GM12878 (cell line): ENCODE measurements around the gene NHERF1. TPM values are rescaled to one million over a fixed set of nuclear protein-coding genes. Genes with fewer than 3 reads are reported as not detected.

Experiments
- ATAC-seq: fragments of 200-7000 bp; cut with Tn5 transposase; 3 replicates; pipeline ENCODE4 v1.9.1; 2020; ENCODE audit warnings: mild to moderate bottlenecking, moderate library complexity
- BruUV-seq: library from RNA; stranded (reverse); fragments of 400-500 nt; replicated peaks from 2 replicates; lab custom pipeline; 2021; lab: Mats Ljungman, UMichigan
- CTCF ChIA-PET: fragments of 300-600 bp; sonication (Branson Sonifier 250); formaldehyde crosslinking; extraction: SDS; loops from one replicate; lab custom pipeline; 2021; ENCODE audit warnings: inconsistent platforms; lab: Yijun Ruan, JAX
- POLR2A ChIA-PET: fragments of 350-600 bp; formaldehyde crosslinking; extraction: SDS; loops from one replicate; lab custom pipeline; 2021; ENCODE audit warnings: inconsistent platforms; lab: Charles Lee
- RAD21 ChIA-PET: fragments of 300-600 bp; sonication (Branson Sonifier 250); formaldehyde crosslinking; loops from one replicate; lab custom pipeline; 2023; ENCODE audit warnings: antibody characterized with exemption; ENCODE audit not compliant: unreplicated experiment; lab: Charles Lee
- SMC1A ChIA-PET: fragments of 300-600 bp; sonication (Branson Sonifier 250); formaldehyde crosslinking; loops from one replicate; lab custom pipeline; 2023; ENCODE audit not compliant: unreplicated experiment, uncharacterized antibody; lab: Charles Lee
- DNase-seq: peaks from one replicate; pipeline ENCODE4 v3.0.0-alpha.2; 2011; ENCODE audit warnings: low read depth, low spot score
- FAIRE-seq: peaks from 3 replicates; lab custom pipeline; 2011; peaks lifted over from hg19 to GRCh38; lab: Jason Lieb, UNC
- H2AFZ ChIP-seq: 2 replicates; pipeline ENCODE4 v1.6.0; 2011; ENCODE audit warnings: low read depth, low read length, control low read depth; ENCODE audit not compliant: control insufficient read depth
- H3K27ac ChIP-seq: 2 replicates; pipeline ENCODE4 v1.5.1; 2011; ENCODE audit warnings: control low read depth; ENCODE audit not compliant: control insufficient read depth, insufficient read depth
- H3K27me3 ChIP-seq, 2 experiments: replicated peaks in 1 of 2; 2 replicates each; pipeline versions ENCODE4 v1.6.0 to v1.6.1; 2011; ENCODE audit warnings: low read length in 1 of 2; ENCODE audit not compliant: control insufficient read depth in 2 of 2, insufficient read depth in 2 of 2
- H3K36me3 ChIP-seq, 2 experiments: 2 replicates each; pipeline ENCODE4 v1.5.1; 2011; ENCODE audit warnings: low read length in 1 of 2; ENCODE audit not compliant: control insufficient read depth in 2 of 2, insufficient read depth in 2 of 2
- H3K4me1 ChIP-seq: 2 replicates; pipeline ENCODE4 v1.6.1; 2011; ENCODE audit warnings: mild to moderate bottlenecking, low read length, moderate library complexity, mixed read lengths; ENCODE audit not compliant: control insufficient read depth, insufficient read depth
- H3K4me2 ChIP-seq: 2 replicates; pipeline ENCODE4 v1.6.0; 2011; ENCODE audit warnings: control low read depth; ENCODE audit not compliant: control insufficient read depth, insufficient read depth
- H3K4me3 ChIP-seq: fragments of 200-600 bp; sonication (generic); 2 replicates; pipeline ENCODE4 v1.5.1; 2016
- H3K79me2 ChIP-seq: 2 replicates; pipeline ENCODE4 v1.6.0; 2011; ENCODE audit warnings: low read length; ENCODE audit not compliant: control insufficient read depth, insufficient read depth
- H3K9ac ChIP-seq: 2 replicates; pipeline ENCODE4 v1.8.0; 2011; ENCODE audit warnings: low read length, control low read depth, mixed read lengths; ENCODE audit not compliant: control insufficient read depth, insufficient read depth
- H3K9me3 ChIP-seq: replicated peaks from 3 replicates; pipeline ENCODE4 v1.5.1; 2011; ENCODE audit warnings: mild to moderate bottlenecking, low read length; ENCODE audit not compliant: control insufficient read depth, insufficient read depth
- H4K20me1 ChIP-seq: 2 replicates; pipeline ENCODE4 v1.6.0; 2011; ENCODE audit not compliant: control insufficient read depth, insufficient read depth
- HDGF ChIP-seq: fragments of 450-650 bp; IDR thresholded peaks from 2 replicates; pipeline ENCODE4 v1.6.1; 2016; ENCODE audit warnings: antibody characterized with exemption
- KDM1A ChIP-seq: fragments of 200-600 bp; sonication (generic); IDR thresholded peaks from 2 replicates; pipeline ENCODE4 v1.6.1; 2016; ENCODE audit warnings: borderline replicate concordance
- LARP7 ChIP-seq: fragments of 450-650 bp; IDR thresholded peaks from 2 replicates; pipeline ENCODE4 v1.6.1; 2017; ENCODE audit warnings: mild to moderate bottlenecking
- MTA3 ChIP-seq: IDR thresholded peaks from 2 replicates; pipeline ENCODE4 v1.6.1; 2012; ENCODE audit warnings: low read length, inconsistent platforms, borderline replicate concordance
- NFIC ChIP-seq: IDR thresholded peaks from 2 replicates; pipeline ENCODE4 v1.6.1; 2012; ENCODE audit warnings: low read depth, mild to moderate bottlenecking, inconsistent platforms, low read length, moderate library complexity
- NRF1 ChIP-seq: conservative IDR thresholded peaks from 2 replicates; pipeline ENCODE4 v1.6.1; 2011; ENCODE audit warnings: mild to moderate bottlenecking, low read depth, low read length, improper control_type of control experiment
- RELB ChIP-seq: fragments of 450-650 bp; IDR thresholded peaks from 2 replicates; pipeline ENCODE4 v1.6.1; 2017; ENCODE audit warnings: low read depth, mild to moderate bottlenecking, moderate library complexity
- SIN3A ChIP-seq: IDR thresholded peaks from 2 replicates; pipeline ENCODE4 v1.6.1; 2012; ENCODE audit warnings: low read depth, low read length, improper control_type of control experiment
- SUPT20H ChIP-seq: IDR thresholded peaks from 2 replicates; pipeline ENCODE4 v1.6.1; 2011; ENCODE audit warnings: low read depth, mild to moderate bottlenecking, low read length, moderate library complexity, borderline replicate concordance; ENCODE audit not compliant: control insufficient read depth
- TARDBP ChIP-seq: IDR thresholded peaks from 2 replicates; pipeline ENCODE4 v1.6.1; 2016; ENCODE audit warnings: borderline replicate concordance
- TCF12 ChIP-seq: IDR thresholded peaks from 2 replicates; pipeline ENCODE4 v1.6.1; 2011; ENCODE audit warnings: low read depth, mild to moderate bottlenecking, low read length
- ZNF274 ChIP-seq: IDR thresholded peaks from one replicate; pipeline ENCODE4 v1.8.0; 2011; ENCODE audit not compliant: insufficient read length, insufficient read depth
- WGBS: methylation state at CpG from one replicate; pipeline ENCODE4 v1.1.6; 2016; ENCODE audit warnings: low lambda C conversion rate; ENCODE audit not compliant: insufficient replicate concordance, insufficient coverage; ENCODE audit errors: missing lambda C conversion rate; 5-methylcytosine and 5-hydroxymethylcytosine counted together
- in situ Hi-C: fragments of 300-500 bp; cut with MboI; formaldehyde crosslinking; loops from 9 replicates; pipeline ENCODE4 v1.14.3; 2018; ENCODE audit warnings: mixed read lengths
- intact Hi-C: fragments of 100-400 bp; cut with micrococcal nuclease; formaldehyde crosslinking; loops from one replicate; pipeline ENCODE4 v1.14.2; 2022; ENCODE audit not compliant: unreplicated experiment
- polyA plus RNA-seq, 11 experiments: library from polyadenylated mRNA; depleted of rRNA in 4 of 11; unstranded in 6 of 11; stranded (reverse) in 5 of 11; fragments of >200 nt; fragmentation: Nextera tagmentation in 4 of 11; fragmentation: Illumina TruSeq in 1 of 11; extraction: Ambion mirVana in 4 of 11; extraction: Trizol in 1 of 11; gene quantifications; 1 replicate in 1 of 11; 2 replicates in 10 of 11; pipeline versions ENCODE4 v1.2.1 to v1.2.3, GENCODE V29; 2011 to 2016; ENCODE audit warnings: inconsistent platforms in 2 of 11, missing spikeins in 2 of 11, low read depth in 1 of 11
- total RNA-seq, 4 experiments: library from RNA; depleted of rRNA in 3 of 4; stranded (reverse); fragments of >200 nt in 3 of 4; fragmentation: Illumina TruSeq in 1 of 4; extraction: Trizol in 1 of 4; gene quantifications; 2 replicates each; pipeline versions ENCODE4 v1.2.1 to v1.2.3, GENCODE V29; 2013 to 2021
- TF ChIP-seq, protein P1 (sequence below): fragments of 450-650 bp; IDR thresholded peaks from 2 replicates; pipeline ENCODE4 v1.6.1; 2018; ENCODE audit warnings: mild to moderate bottlenecking, low read depth, moderate library complexity; ENCODE audit not compliant: partially characterized antibody

The NHERF1 gene
- total and polyA plus RNA-seq, 10 of the 15 experiments (the other 5 are each of a cell fraction or from before 2014, with no cell fraction given), result 13.4 to 61.6 (median 39.0) TPM

DNA sequence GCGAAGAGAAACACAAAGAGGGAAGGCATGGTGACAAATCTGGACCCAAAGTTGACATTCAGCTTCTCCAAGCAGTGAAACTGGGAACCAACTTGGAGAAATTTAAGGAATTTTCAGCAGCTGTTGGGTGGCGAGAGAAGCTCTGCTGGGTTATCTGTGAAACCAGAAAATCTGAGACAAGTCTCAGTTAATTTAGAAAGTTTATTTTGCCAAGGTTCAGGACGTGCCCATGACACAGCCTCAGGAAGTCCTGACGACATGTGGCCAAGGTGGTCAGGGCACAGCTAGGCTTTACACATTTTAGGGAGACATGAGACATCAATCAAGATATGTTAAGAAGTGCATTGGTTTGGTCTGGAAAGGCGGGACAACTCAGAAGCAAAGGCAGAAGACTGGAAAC is 24.5 kb upstream of the NHERF1 start:
- FAIRE-seq, result no peak
- in situ Hi-C loops, result no loop called here

GRCh38 chr17:74725111-74725510 is 23.3 kb upstream of the NHERF1 start:
- Histone ChIP-seq H3K4me3 (no peak overlapping the region), H3K27me3 (0 out of 4 replicates have a peak, but pooled peaks cover 0 to 2% of the 10 kb centered on the region in 2 experiments), H2AFZ (no peak overlapping the region), H3K4me2 (no peak overlapping the region), H3K9ac (no peak overlapping the region), H3K36me3 (no peaks in the 10 kb centered on the region), H3K9me3 (no peaks in the 10 kb centered on the region; the same call in 2 of the 3 replicates), H4K20me1 (no peaks in the 10 kb centered on the region), H3K79me2 (no peaks in the 10 kb centered on the region), H3K4me1 (no peaks in the 10 kb centered on the region; the same call in 1 of the 2 replicates), H3K27ac (no peak overlapping the region)
- in situ Hi-C loops (no loop called here), intact Hi-C loops (no loop called here)
- no peak for FAIRE-seq
- ATAC-seq, result no peak
- no TSS peak for BruUV-seq
- ChIA-PET SMC1A (interaction anchor here (0.6 to 1.4 kb wide), 2 partner anchors 11 to 39 kb away, joined by 3 to 4 read pairs; partner anchors contain the start of gene RAB37), POLR2A (interaction anchor here (0.6 kb wide), 1 partner anchor 230 kb away, joined by 4 read pairs; no protein-coding TSS in a partner anchor), RAD21 (interaction anchor here (0.6 to 1.9 kb wide), 3 partner anchors 11 to 68 kb away, joined by 3 to 7 read pairs (median 6); partner anchors contain the start of gene RAB37), CTCF (interaction anchor here (0.6 to 4.0 kb wide), 5 partner anchors 12 to 506 kb away, joined by 3 to 20 read pairs (median 4); partner anchors contain the start of gene RAB37)
- DNase-seq, result no peak
- 0% methylated on average over 3 of the region's 3 CpGs for WGBS
- TF ChIP-seq TARDBP, result no peak
- no peak for TF ChIP-seq HDGF
- TF ChIP-seq NRF1, result no peak
- no peak for TF ChIP-seq MTA3
- TF ChIP-seq KDM1A, result no peak
- no peak for TF ChIP-seq RELB
- no peak for TF ChIP-seq NFIC
- TF ChIP-seq, protein P1, sequence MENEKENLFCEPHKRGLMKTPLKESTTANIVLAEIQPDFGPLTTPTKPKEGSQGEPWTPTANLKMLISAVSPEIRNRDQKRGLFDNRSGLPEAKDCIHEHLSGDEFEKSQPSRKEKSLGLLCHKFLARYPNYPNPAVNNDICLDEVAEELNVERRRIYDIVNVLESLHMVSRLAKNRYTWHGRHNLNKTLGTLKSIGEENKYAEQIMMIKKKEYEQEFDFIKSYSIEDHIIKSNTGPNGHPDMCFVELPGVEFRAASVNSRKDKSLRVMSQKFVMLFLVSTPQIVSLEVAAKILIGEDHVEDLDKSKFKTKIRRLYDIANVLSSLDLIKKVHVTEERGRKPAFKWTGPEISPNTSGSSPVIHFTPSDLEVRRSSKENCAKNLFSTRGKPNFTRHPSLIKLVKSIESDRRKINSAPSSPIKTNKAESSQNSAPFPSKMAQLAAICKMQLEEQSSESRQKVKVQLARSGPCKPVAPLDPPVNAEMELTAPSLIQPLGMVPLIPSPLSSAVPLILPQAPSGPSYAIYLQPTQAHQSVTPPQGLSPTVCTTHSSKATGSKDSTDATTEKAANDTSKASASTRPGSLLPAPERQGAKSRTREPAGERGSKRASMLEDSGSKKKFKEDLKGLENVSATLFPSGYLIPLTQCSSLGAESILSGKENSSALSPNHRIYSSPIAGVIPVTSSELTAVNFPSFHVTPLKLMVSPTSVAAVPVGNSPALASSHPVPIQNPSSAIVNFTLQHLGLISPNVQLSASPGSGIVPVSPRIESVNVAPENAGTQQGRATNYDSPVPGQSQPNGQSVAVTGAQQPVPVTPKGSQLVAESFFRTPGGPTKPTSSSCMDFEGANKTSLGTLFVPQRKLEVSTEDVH, result no peak
- TF ChIP-seq ZNF274, result no peak
- TF ChIP-seq SUPT20H, result no peak
- TF ChIP-seq LARP7, result no peak

More for the DNA sequence above, 24.5 kb upstream of the NHERF1 start:
- H3K4me3 ChIP-seq, result no peak overlapping the region
- no peaks in the 10 kb centered on the region for H4K20me1 ChIP-seq
- TF ChIP-seq TCF12, result no peak
- TF ChIP-seq SIN3A, result no peak
- no peaks in the 10 kb centered on the region for H3K79me2 ChIP-seq
- no peaks in the 10 kb centered on the region for H3K4me1 ChIP-seq
- ChIA-PET POLR2A (no interaction called here), CTCF (interaction anchor here (1.0 to 4.0 kb wide), 2 partner anchors 13 to 66 kb away, joined by 6 to 20 read pairs; partner anchors contain the start of gene RAB37), RAD21 (interaction anchor here (1.8 to 1.9 kb wide), 2 partner anchors 13 to 67 kb away, joined by 6 to 7 read pairs; partner anchors contain the start of gene RAB37), SMC1A (interaction anchor here (1.4 kb wide), 1 partner anchor 13 kb away, joined by 4 read pairs; the partner anchor contains the start of gene RAB37)
- H2AFZ ChIP-seq, result no peak overlapping the region
- H3K27ac ChIP-seq, result no peak overlapping the region
- no peaks in the 10 kb centered on the region; the same call in 2 of the 3 replicates for H3K9me3 ChIP-seq
- intact Hi-C loops, result no loop called here
- WGBS, result 21% methylated on average over 5 of the region's 5 CpGs
- H3K36me3 ChIP-seq, result no peaks in the 10 kb centered on the region
- 0 out of 4 replicates have a peak, but pooled peaks cover 0 to 2% of the 10 kb centered on the region in 2 experiments for H3K27me3 ChIP-seq
- ATAC-seq (no peak), DNase-seq (no peak)
- no peak overlapping the region for H3K9ac ChIP-seq
- H3K4me2 ChIP-seq, result no peak overlapping the region
- BruUV-seq, result no TSS peak
